GM18526 (cell line): ENCODE data around the gene UNG.

ENCODE experiments used
- POLR2A ChIP-seq: IDR thresholded peaks from 3 replicates; pipeline ENCODE4 v1.6.1; 2011; ENCODE audit not compliant: insufficient read length; ENCODE audit errors: extremely low read depth

Gene UNG

DNA sequence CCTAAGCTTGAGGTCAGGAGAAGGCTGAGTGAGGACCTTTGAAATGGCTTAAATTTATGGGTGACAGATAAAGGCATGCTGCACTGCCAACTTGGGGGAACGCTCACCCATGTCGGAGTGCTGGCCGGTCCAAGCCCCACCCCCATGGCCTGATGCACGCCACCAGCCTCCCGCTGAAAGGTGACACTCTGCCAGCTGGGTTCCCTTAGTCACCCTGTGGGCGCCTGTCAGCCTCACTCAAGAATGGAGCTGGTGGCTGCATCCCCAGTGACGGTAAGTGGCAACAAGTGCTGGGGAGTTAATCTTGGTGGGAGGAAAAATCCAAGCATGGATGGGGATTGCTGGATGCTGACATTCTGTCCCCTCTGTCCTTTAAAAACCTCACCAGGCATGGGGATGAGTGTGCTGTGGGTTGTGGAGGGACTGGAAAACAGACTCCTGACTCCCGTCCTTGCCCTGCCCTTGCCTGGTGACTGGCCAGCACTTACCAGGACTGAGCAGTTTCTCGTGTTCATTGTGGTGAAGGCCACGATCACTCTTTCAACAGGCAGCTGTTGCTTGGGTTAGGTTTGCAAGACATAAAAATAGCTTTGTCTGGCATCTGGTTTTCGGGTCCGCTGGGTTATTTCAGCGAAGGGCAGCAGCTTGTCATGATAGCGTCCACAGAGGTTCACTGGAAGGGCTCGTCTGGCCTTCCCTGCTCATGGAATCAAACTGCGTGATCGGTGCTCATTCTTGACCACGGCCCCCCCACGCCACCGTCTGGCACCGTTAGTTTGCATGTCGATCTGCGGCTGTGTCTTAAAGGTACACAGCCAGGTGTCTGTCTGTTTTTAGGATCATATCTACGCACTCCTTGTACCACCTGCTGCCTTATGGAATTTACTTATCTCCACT lies 34.0 kb downstream of the UNG start:
- no peak for TF ChIP-seq POLR2A

GRCh38 chr12:109134186-109134917 lies 37.0 kb downstream of the UNG start:
- no peak for TF ChIP-seq POLR2A

DNA sequence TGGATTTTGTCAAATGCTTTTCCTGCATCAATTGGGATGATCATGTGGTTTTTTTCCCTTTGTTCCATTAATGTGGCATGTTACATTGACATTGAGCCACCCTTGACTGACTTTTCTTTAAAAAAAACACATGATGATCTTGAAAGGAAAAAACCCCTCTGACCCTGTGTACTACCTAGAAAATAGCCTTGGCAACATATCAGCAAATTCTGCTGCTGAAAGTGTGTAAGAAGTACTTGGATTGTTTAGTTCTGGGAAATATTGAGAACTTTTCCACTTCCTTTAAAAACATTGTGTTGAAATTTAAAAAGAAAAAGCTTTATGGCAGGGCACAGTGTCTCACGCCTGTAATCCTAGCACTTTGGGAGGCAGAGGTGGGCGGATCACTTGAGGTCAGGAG lies 39.7 kb downstream of the UNG start:
- TF ChIP-seq POLR2A, result no peak

GRCh38 chr12:109139360-109139759 lies 42.0 kb downstream of the UNG start:
- TF ChIP-seq POLR2A, result no peak

DNA sequence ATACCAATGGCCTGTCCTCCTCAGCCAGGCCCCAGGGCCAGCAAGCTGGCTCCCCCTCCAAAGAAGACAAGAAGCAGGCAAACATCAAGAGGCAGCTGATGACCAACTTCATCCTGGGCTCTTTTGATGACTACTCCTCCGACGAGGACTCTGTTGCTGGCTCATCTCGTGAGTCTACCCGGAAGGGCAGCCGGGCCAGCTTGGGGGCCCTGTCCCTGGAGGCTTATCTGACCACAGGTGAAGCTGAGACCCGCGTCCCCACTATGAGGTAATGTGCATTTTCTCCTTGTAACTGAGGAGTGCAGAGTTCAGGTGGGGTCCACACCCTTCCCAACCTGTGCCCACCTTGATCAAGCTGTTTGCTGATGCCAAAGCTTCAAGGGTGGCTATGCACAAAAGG lies 42.4 kb downstream of the UNG start:
- no peak for TF ChIP-seq POLR2A

- TF ChIP-seq POLR2A, result no peak
Measured at GRCh38 chr12:109140560-109140959, 43.2 kb downstream of the UNG start.

GRCh38 chr12:109144224-109144623 lies 46.8 kb downstream of the UNG start:
- no peak for TF ChIP-seq POLR2A

DNA sequence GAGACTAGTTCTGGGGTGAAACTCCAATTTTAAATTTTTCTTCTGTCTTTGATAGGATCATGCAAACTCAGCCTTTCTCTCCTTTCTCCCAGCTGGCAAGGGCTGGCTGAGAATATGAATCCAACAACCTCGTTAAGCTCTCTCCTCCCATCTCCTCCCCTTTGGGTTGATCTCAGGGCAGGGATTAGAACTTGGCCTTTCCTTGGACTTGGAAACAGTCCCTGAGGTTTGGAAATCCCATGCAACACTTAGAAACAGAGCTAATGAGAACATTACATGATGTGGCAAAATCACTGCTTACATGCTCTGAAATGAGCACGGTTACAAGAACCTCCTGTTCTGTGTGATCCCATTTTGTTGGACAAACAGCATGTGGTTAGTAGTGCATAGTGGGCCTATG lies 50.6 kb downstream of the UNG start:
- TF ChIP-seq POLR2A, result no peak

DNA sequence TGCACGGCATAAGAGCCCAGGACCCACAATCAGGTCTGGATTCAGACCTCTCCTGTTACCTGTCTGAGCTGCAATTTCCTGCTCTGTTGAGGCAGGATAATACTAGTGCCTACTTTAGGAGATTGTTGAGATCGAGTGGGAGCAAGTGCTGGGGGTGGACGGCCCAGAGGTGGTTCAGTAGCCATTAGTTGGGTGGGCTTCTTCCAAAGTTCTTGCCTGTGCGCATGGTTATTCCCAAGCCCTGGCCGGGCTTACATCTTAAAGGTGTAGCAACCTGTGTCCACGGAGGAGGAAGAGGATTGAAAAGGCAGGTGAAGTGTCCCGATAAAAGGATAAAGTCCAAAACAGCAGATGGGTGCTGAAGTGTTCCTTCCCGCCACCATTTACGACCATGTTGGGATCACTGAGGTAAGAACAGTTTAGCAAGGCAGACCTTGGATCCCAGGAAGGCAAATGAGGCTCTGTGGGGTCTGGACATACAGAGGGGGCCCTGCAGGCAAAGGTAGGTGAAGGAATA lies 52.8 kb downstream of the UNG start:
- no peak for TF ChIP-seq POLR2A

- no peak for TF ChIP-seq POLR2A
Measured at GRCh38 chr12:109151457-109151856, 54.1 kb downstream of the UNG start.

DNA sequence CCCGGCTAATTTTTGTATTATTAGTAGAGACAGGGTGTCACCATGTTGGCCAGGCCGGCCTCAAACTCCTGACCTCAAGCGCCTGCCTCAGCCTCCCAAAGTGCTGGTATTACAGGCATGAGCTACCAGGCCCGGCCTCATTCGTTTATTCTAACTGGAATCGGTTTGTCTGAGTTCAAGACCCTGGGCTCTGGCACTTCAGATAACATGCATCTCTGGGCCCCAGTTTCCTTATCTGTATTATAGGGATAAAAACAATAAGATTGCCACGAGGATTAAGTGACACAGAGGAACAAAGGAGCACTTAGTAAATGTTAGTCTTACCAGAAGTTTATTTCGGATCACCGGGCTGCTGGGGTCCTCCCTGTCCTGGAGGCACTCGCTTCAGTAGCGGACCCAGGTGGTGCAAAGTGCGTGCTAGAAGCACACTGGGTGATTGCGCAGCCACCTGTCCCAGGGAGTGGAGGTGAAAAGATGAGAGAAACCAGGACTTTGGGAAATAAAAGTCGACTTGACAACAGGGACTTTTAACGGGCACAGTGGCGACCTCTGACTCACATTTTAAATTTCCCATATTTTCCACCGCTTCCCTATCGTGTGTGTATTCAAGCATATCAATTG lies 56.5 kb downstream of the UNG start:
- no peak for TF ChIP-seq POLR2A

DNA sequence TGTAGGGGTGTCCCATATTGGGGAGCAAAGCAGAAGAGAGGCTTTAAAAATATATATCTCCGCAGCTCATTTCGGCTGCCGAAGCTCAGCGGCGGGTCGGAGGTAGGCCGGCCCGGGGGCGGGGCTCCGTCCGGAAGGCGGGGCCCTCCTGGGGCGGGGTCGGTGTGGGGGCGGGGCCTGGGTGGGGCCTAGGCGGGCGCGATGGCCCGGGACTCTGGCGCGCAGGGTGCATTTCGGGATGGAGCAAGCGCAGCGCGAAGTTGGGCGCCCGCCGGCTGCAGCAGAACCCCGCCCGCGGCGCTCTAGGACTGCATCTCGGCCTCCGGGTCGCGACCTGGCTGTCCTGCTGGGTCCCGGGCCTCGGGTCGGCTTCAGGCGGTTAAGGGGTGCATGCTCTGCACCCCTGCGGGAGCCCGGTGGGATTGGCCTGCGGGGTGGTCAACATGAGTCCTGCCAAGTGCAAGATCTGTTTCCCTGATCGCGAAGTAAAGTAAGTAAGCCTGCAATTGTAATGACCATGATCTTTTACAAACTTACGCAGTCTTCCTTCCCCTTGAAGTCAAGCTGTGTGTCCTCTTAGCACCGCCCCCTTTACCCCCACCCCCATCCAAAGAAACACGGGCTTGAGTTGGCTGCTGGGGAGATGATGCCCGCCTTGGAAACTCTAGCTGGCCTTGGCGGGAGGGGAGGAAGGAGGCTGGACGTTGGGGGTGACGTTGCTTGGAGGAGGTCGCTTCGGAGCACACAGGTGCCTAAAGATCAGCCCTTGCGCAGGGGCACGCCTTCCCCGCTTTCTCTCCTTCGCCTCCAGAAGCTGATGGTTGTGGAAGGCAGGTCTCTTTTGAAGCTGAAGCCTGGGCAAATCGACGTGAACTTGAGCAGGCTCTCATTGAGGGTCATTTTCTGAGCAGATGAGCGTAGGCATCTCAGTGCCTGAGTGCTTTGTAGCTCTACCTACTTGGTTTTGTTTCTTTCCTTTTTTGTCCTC lies 57.3 kb downstream of the UNG start:
- TF ChIP-seq POLR2A, result no peak

- no peak for TF ChIP-seq POLR2A
Measured at GRCh38 chr12:109156036-109156435, 58.6 kb downstream of the UNG start.

DNA sequence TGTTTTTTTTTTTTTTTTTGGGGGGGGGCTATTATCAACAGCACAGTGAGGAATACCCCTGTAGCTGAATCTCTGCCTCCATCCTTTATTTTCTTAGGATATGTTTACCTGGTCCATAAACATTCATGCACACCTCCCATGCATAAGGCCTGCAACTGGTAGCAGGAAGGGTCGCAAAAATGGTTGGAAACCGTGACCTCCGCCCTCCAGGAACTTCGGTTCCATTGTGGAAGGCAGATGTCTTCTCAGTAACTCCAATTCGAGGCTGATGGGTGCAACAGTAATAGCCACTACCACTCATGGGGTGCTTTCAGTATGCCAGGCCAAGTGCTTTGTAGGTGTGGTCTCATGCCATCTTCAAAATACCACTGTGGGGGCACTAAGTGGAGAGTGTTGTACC lies 59.2 kb downstream of the UNG start:
- TF ChIP-seq POLR2A, result no peak

DNA sequence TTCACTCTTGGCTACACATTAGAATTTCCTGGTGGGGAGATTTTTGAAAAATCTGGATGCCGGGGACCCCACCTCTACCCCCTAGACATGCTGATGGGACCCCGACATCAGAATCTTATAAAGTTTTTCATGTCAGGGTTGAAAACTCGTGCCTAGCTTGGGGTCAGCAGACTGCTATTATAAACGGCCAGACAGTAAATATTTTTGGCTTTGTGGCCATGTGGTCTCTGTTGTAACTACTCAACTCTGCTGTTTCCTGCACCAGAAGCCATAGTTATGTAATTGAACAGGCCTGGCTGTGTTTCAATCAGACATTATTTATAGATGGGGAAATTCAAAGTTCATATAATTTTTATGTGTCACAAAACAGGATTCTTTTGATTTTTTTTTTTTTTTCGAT lies 60.6 kb downstream of the UNG start:
- no peak for TF ChIP-seq POLR2A
